K562 (cell line): ENCODE results near the gene KIZ.

Experiments used
- CREM ChIP-seq: IDR thresholded peaks from 2 replicates; pipeline ENCODE4 v1.6.1; 2014; ENCODE audit warnings: antibody characterized with exemption, low read depth
- CTCF ChIP-seq, 3 experiments: IDR thresholded peaks in 2 of 3; conservative IDR thresholded peaks in 1 of 3; 2 replicates each; pipeline ENCODE4 v1.5.1; 2011 to 2012; ENCODE audit warnings: low read length in 3 of 3, mild to moderate bottlenecking in 3 of 3, control low read depth in 2 of 3, improper control_type of control experiment in 1 of 3, inconsistent platforms in 1 of 3, low read depth in 1 of 3, mixed read lengths in 1 of 3, moderate library complexity in 1 of 3; ENCODE audit not compliant: insufficient read depth in 2 of 3
- EGR1 ChIP-seq: fragments of 450-650 bp; conservative IDR thresholded peaks from 2 replicates; pipeline ENCODE4 v1.6.1; 2017; ENCODE audit warnings: mild to moderate bottlenecking
- EP300 ChIP-seq: IDR thresholded peaks from 2 replicates; pipeline ENCODE4 v1.6.1; 2012; ENCODE audit warnings: low read length, improper control_type of control experiment
- GABPA ChIP-seq: fragments of 200-800 bp; sonication (Bioruptor generic); conservative IDR thresholded peaks from 2 replicates; pipeline ENCODE4 v1.6.1; 2016; ENCODE audit warnings: low read depth, missing genetic modification characterization, missing compliant biosample characterization
- PATZ1 ChIP-seq: fragments of 250-450 bp; sonication (Bioruptor Pico); IDR thresholded peaks from 2 replicates; pipeline ENCODE4 v1.5.0; 2020; ENCODE audit warnings: mild to moderate bottlenecking, borderline replicate concordance
- POLR2A ChIP-seq: fragments of 450-650 bp; conservative IDR thresholded peaks from 2 replicates; pipeline ENCODE4 v1.6.1; 2016
- SIX5 ChIP-seq, 2 experiments: IDR thresholded peaks; 2 replicates each; pipeline ENCODE4 v1.6.1; 2011; ENCODE audit warnings: low read length in 2 of 2, borderline replicate concordance in 1 of 2, low read depth in 1 of 2, mild to moderate bottlenecking in 1 of 2, moderate library complexity in 1 of 2; ENCODE audit not compliant: insufficient read depth in 1 of 2
- SMC3 ChIP-seq: conservative IDR thresholded peaks from 2 replicates; pipeline ENCODE4 v1.6.1; 2011; ENCODE audit warnings: low read depth, low read length, improper control_type of control experiment; ENCODE audit not compliant: insufficient read depth
- SP1 ChIP-seq: sonication (generic); formaldehyde crosslinking; IDR thresholded peaks from 2 replicates; pipeline ENCODE4 v1.8.1; 2022; ENCODE audit warnings: mild to moderate bottlenecking, missing genetic modification reagents
- TOE1 ChIP-seq, 2 experiments: fragments of 450-650 bp in 1 of 2; sonication (generic) in 1 of 2; formaldehyde crosslinking in 1 of 2; IDR thresholded peaks; 2 replicates each; pipeline versions ENCODE4 v1.7.1 to v1.8.0; 2016 to 2022; ENCODE audit warnings: borderline replicate concordance in 2 of 2, mild to moderate bottlenecking in 2 of 2, antibody characterized with exemption in 1 of 2, inconsistent platforms in 1 of 2, low read depth in 1 of 2, missing genetic modification reagents in 1 of 2, moderate library complexity in 1 of 2
- ZNF75A ChIP-seq: fragments of 450-650 bp; formaldehyde crosslinking; IDR thresholded peaks from 2 replicates; pipeline ENCODE4 v1.4.0; 2020; ENCODE audit warnings: mild to moderate bottlenecking
- ZNF780A ChIP-seq: fragments of 250-450 bp; sonication (Bioruptor Pico); IDR thresholded peaks from 2 replicates; pipeline ENCODE4 v1.5.0; 2021; ENCODE audit warnings: mild to moderate bottlenecking

- TF ChIP-seq PATZ1 (no peak), SIX5 (IDR thresholded peaks at IDR 0.05; ENCODE audit: borderline replicate concordance in 1 of 2, insufficient read depth in 1 of 2, low read depth in 1 of 2, low read length in 2 of 2) (no peak), EGR1 (no peak), SMC3 (no peak), CTCF (IDR thresholded peaks at IDR 0.05 in 2 of 3, conservative IDR thresholded peaks at IDR 0.05 in 1 of 3; ENCODE audit: insufficient read depth in 2 of 3, low read depth in 1 of 3, low read length in 3 of 3) (no peak), GABPA (no peak; the same call in 1 of the 2 replicates), ZNF780A (CRISPR knock-in tag) (no peak), SP1 (CRISPR knock-in tag) (no peak), ZNF75A (CRISPR knock-in tag) (no peak), POLR2A (no peak), CREM (no peak), EP300 (no peak), TOE1 (IDR thresholded peaks at IDR 0.05; ENCODE audit: borderline replicate concordance) (no peak), TOE1 (CRISPR knock-in tag; IDR thresholded peaks at IDR 0.05; ENCODE audit: borderline replicate concordance, low read depth) (no peak)
These were observed 25.9 kb upstream of the KIZ start for GRCh38 chr20:21099751-21100577.
